Ovary (tissue), 9 donors: ENCODE data around the gene EFNA1. TPM values are rescaled to one million over a fixed set of nuclear protein-coding genes. Genes with fewer than 3 reads are reported as not detected.
"Not testable (repeated sequence)": the region's sequence is repeated elsewhere in the genome, so short reads cannot be mapped to it uniquely, and the experiment has no call there.

Experiments used
- DNase-seq, 5 donors: peaks; one replicate each; pipeline ENCODE4 v3.0.0-alpha.2; 2019 to 2020
- H3K27ac ChIP-seq, 2 donors: fragments of 200-600 bp; one replicate each; pipeline versions ENCODE4 v1.5.1 to v1.8.0; 2019 to 2022
- H3K27me3 ChIP-seq: fragments of 200-600 bp; one replicate; pipeline ENCODE4 v1.8.0; 2022
- H3K36me3 ChIP-seq: fragments of 200-600 bp; sonication (generic); one replicate; pipeline ENCODE4 v1.5.1; 2019
- H3K4me1 ChIP-seq: one replicate; pipeline ENCODE4 v1.8.1; 2013; ENCODE audit warnings: mild to moderate bottlenecking, moderate library complexity; ENCODE audit not compliant: insufficient read depth
- H3K4me3 ChIP-seq: fragments of 200-600 bp; sonication (generic); one replicate; pipeline ENCODE4 v1.5.1; 2017
- H3K9me3 ChIP-seq, 2 donors: fragments of 200-600 bp in 1 of 2; sonication (generic) in 1 of 2; one replicate each; pipeline versions ENCODE4 v1.5.1 to v1.8.1; 2013 to 2019; ENCODE audit warnings: mild to moderate bottlenecking in 1 of 2, moderate library complexity in 1 of 2
- EP300 ChIP-seq: sonication (generic); formaldehyde crosslinking; IDR thresholded peaks from one replicate; pipeline ENCODE4 v1.6.1; 2017; ENCODE audit warnings: antibody characterized with exemption
- POLR2A ChIP-seq: fragments of 450-650 bp; IDR thresholded peaks from one replicate; pipeline ENCODE4 v1.6.1; 2017; ENCODE audit warnings: antibody characterized with exemption, mild to moderate bottlenecking, moderate library complexity
- WGBS, 3 donors: extraction: QIAGEN DNeasy Blood & Tissue Kit in 1 of 3; methylation state at CpG; one replicate each; pipeline versions ENCODE4 v1.1.5 to v1.1.7; 2013 to 2017; 5-methylcytosine and 5-hydroxymethylcytosine counted together
- intact Hi-C, 4 donors: fragments of 100-400 bp; cut with DNase I; formaldehyde crosslinking; loops; one replicate each; pipeline versions ENCODE4 v1.11.0 to v1.15.1; 2022 to 2023
- polyA plus RNA-seq, 2 donors: library from polyadenylated mRNA; stranded (reverse); fragments of 200-250 nt in 1 of 2; fragments of 350-450 nt in 1 of 2; fragmentation: Illumina TruSeq in 1 of 2; extraction: RNeasy Lipid Tissue Mini Kit (QIAGEN cat#74804) in 1 of 2; gene quantifications; one replicate each; pipeline ENCODE4 v1.2.3, GENCODE V29; 2013 to 2014
- total RNA-seq, 7 donors: library from RNA; depleted of rRNA in 2 of 7; stranded (reverse); fragments of >200 nt in 2 of 7; fragmentation: NEBNext Ultra II Directional in 3 of 7; extraction: Animal tissue kit (Norgen Biotek cat#: 25700) in 3 of 7; gene quantifications; one replicate each; pipeline versions ENCODE4 v1.1.0 to v1.2.4, GENCODE V29; 2016 to 2023
- TF ChIP-seq, protein P1 (sequence below), 3 donors: fragments of 450-650 bp in 2 of 3; fragments of 200-600 bp in 1 of 3; IDR thresholded peaks; one replicate each; pipeline versions ENCODE4 v1.5.1 to v1.8.0; 2016 to 2022; ENCODE audit warnings: antibody characterized with exemption in 3 of 3, mild to moderate bottlenecking in 1 of 3
- donor health status: DM: no; HTN: no; CAD: no; lungs with moderate emphysema.
- donor health status: DM: no; HTN: no; CAD: no.
- donor health status: Bipolar disorder and iron deficiency.
- donor health status: DM: yes; HTN: yes; CAD: no.
- donor health status: DM: no; HTN: no; CAD: no.
- donor health status: DM: yes; HTN: yes; CAD: no.

EFNA1 gene
- total and polyA plus RNA-seq, 9 donors: 12.1 to 51.6 (median 18.6) TPM

- Histone ChIP-seq H3K9me3 (no peaks in the 10 kb centered on the region), H3K4me1 (no peaks in the 10 kb centered on the region), H3K4me3 (no peak overlapping the region), H3K27me3 (no peaks in the 10 kb centered on the region), H3K36me3 (no peaks in the 10 kb centered on the region), H3K27ac (no peak overlapping the region)
- 60 to 72% (median 70%) methylated on average over 8 of the region's 8 CpGs for WGBS, 3 donors
- intact Hi-C loops: no loop called here
- no peak for DNase-seq
- no peak for TF ChIP-seq POLR2A
- no peak for TF ChIP-seq EP300
- TF ChIP-seq, protein P1, sequence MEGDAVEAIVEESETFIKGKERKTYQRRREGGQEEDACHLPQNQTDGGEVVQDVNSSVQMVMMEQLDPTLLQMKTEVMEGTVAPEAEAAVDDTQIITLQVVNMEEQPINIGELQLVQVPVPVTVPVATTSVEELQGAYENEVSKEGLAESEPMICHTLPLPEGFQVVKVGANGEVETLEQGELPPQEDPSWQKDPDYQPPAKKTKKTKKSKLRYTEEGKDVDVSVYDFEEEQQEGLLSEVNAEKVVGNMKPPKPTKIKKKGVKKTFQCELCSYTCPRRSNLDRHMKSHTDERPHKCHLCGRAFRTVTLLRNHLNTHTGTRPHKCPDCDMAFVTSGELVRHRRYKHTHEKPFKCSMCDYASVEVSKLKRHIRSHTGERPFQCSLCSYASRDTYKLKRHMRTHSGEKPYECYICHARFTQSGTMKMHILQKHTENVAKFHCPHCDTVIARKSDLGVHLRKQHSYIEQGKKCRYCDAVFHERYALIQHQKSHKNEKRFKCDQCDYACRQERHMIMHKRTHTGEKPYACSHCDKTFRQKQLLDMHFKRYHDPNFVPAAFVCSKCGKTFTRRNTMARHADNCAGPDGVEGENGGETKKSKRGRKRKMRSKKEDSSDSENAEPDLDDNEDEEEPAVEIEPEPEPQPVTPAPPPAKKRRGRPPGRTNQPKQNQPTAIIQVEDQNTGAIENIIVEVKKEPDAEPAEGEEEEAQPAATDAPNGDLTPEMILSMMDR (IDR thresholded peaks at IDR 0.05): no peak
Measured at GRCh38 chr1:155110826-155111225, 16.9 kb upstream of the EFNA1 start.

- intact Hi-C loops: no loop called here
- 70 to 79% (median 73%) methylated on average over 5 of the region's 5 CpGs for WGBS, 3 donors
- no peak overlapping the region for H3K4me3 ChIP-seq
- DNase-seq: no peak
- TF ChIP-seq POLR2A (no peak), EP300 (no peak)
- TF ChIP-seq, protein P1 (IDR thresholded peaks at IDR 0.05): no peak
- H3K36me3 ChIP-seq: no peaks in the 10 kb centered on the region
- H3K4me1 ChIP-seq: no peaks in the 10 kb centered on the region
- H3K9me3 ChIP-seq: no peaks in the 10 kb centered on the region
- no peak overlapping the region for H3K27ac ChIP-seq
- no peaks in the 10 kb centered on the region for H3K27me3 ChIP-seq
Measured at GRCh38 chr1:155113450-155113980, 14.2 kb upstream of the EFNA1 start.

- Histone ChIP-seq H3K4me3 (no peak overlapping the region), H3K36me3 (no peaks in the 10 kb centered on the region), H3K27ac (no peak overlapping the region), H3K4me1 (no peaks in the 10 kb centered on the region), H3K27me3 (no peaks in the 10 kb centered on the region), H3K9me3 (no peaks in the 10 kb centered on the region)
- intact Hi-C loops: no loop called here
- TF ChIP-seq POLR2A (no peak), EP300 (no peak)
- TF ChIP-seq, protein P1 (IDR thresholded peaks at IDR 0.05): no peak
- DNase-seq: no peak
- 41 to 54% (median 52%) methylated on average over 5 of the region's 5 CpGs for WGBS, 3 donors
Measured at GRCh38 chr1:155116113-155116764, 11.4 kb upstream of the EFNA1 start.

GRCh38 chr1:155117610-155118009 lies 10.1 kb upstream of the EFNA1 start:
- TF ChIP-seq, protein P1 (IDR thresholded peaks at IDR 0.05): no peak
- no peak for TF ChIP-seq POLR2A
- TF ChIP-seq EP300: no peak
- no peak overlapping the region for H3K4me3 ChIP-seq
- no peak for DNase-seq
- WGBS, 3 donors: 50 to 58% (median 55%) methylated on average over 4 of the region's 4 CpGs
- intact Hi-C loops: no loop called here
- no peaks in the 10 kb centered on the region for H3K27me3 ChIP-seq
- no peaks in the 10 kb centered on the region for H3K36me3 ChIP-seq
- H3K9me3 ChIP-seq: no peaks in the 10 kb centered on the region
- H3K4me1 ChIP-seq: no peaks in the 10 kb centered on the region
- H3K27ac ChIP-seq: no peak overlapping the region

GRCh38 chr1:155118090-155118489 lies 9.6 kb upstream of the EFNA1 start:
- DNase-seq, intact Hi-C loops: not testable (repeated sequence)

More at GRCh38 chr1:155118090-155118489, 9.6 kb upstream of the EFNA1 start:
- not testable (repeated sequence) for H3K36me3 ChIP-seq, H3K27me3 ChIP-seq, H3K27ac ChIP-seq, H3K4me1 ChIP-seq, H3K4me3 ChIP-seq, H3K9me3 ChIP-seq
- WGBS, 3 donors: 83 to 92% (median 85%) methylated on average over 7 of the region's 7 CpGs
